Bronchial epithelial cell (primary cell): ENCODE data around the gene CHAF1A. TPM values are rescaled to one million over a fixed set of nuclear protein-coding genes. Genes with fewer than 3 reads are reported as not detected.

Experiments used
- DNase-seq: peaks from one replicate; pipeline ENCODE4 v3.0.0-alpha.2; 2010; ENCODE audit warnings: low read depth
- FAIRE-seq: peaks from 2 replicates; lab custom pipeline; 2011; peaks lifted over from hg19 to GRCh38; lab: Jason Lieb, UNC
- H3K27me3 ChIP-seq: 2 replicates; pipeline ENCODE4 v1.5.1; 2011; ENCODE audit warnings: low read length; ENCODE audit not compliant: control insufficient read depth, insufficient read depth
- H3K36me3 ChIP-seq: 2 replicates; pipeline ENCODE4 v1.5.1; 2011; ENCODE audit warnings: low read length; ENCODE audit not compliant: control insufficient read depth, insufficient read depth
- H3K4me3 ChIP-seq: 2 replicates; pipeline ENCODE4 v1.5.1; 2011; ENCODE audit warnings: mild to moderate bottlenecking, low read depth, low read length, control low read depth
- total RNA-seq: library from RNA; depleted of rRNA; stranded (reverse); fragments of >200 nt; gene quantifications from 2 replicates; pipeline ENCODE4 v1.2.1, GENCODE V29; 2014
- TF ChIP-seq, protein P1 (sequence below): IDR thresholded peaks from 2 replicates; pipeline ENCODE4 v1.5.1; 2011; ENCODE audit warnings: mild to moderate bottlenecking, moderate library complexity, low read length, control low read depth, inconsistent platforms; ENCODE audit not compliant: insufficient read depth, severe bottlenecking

Gene CHAF1A
- total RNA-seq, 1 donor from 2014 or later = 3.7 TPM

DNA sequence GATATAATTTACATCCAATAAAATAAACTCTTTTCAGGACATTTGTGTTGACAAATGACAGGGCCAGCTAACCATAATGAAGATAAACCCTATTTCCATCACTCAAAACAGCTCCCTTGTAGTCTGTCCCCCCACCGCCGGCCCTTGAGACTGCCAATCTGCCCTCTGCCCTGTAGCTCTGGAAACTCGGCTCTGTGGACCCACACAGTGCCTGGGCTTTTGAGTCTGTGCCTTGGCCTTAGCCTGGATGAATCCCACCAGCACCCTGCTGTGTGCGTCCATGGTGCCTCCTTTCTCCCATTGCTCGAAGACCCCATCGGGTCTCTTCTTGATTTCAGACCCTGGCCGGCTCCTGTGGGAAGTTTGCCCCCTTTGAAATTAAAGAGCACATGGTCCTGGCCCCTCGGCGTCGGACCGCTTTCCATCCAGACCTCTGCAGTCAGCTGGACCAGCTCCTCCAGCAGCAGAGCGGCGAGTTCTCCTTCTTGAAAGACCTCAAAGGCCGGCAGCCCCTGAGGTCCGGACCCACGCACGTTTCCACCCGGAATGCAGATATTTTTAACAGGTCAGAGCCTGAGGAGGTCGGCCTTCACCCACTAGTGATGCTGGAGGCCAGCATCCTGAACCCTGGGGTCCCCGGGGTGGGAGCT, 26.0 kb downstream of the CHAF1A start:
- H3K36me3 ChIP-seq = peaks cover 15% of the 10 kb centered on the region
- DNase-seq (no peak), FAIRE-seq (no peak)
- no peaks in the 10 kb centered on the region for H3K27me3 ChIP-seq
- TF ChIP-seq, protein P1, sequence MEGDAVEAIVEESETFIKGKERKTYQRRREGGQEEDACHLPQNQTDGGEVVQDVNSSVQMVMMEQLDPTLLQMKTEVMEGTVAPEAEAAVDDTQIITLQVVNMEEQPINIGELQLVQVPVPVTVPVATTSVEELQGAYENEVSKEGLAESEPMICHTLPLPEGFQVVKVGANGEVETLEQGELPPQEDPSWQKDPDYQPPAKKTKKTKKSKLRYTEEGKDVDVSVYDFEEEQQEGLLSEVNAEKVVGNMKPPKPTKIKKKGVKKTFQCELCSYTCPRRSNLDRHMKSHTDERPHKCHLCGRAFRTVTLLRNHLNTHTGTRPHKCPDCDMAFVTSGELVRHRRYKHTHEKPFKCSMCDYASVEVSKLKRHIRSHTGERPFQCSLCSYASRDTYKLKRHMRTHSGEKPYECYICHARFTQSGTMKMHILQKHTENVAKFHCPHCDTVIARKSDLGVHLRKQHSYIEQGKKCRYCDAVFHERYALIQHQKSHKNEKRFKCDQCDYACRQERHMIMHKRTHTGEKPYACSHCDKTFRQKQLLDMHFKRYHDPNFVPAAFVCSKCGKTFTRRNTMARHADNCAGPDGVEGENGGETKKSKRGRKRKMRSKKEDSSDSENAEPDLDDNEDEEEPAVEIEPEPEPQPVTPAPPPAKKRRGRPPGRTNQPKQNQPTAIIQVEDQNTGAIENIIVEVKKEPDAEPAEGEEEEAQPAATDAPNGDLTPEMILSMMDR = no peak
- no peak overlapping the region for H3K4me3 ChIP-seq

DNA sequence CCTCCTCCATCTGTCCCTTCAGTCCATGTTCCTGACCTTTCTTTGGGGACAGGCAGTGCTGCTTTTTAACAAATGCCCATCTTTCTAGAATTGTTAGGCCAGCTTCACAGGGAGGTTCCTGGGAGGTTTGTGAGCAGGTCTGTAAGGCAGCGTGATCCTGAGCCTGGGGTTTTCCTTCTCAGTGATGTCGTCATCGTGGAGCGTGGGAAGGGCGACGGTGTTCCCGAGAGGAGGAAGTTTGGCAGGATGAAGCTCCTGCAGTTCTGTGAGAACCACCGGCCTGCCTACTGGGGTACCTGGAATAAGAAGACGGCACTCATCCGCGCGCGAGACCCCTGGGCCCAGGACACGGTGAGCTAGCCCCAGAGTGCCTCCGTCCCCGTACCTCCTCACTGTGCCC, 26.8 kb downstream of the CHAF1A start:
- no peak for DNase-seq
- TF ChIP-seq, protein P1 = no peak
- no peaks in the 10 kb centered on the region for H3K27me3 ChIP-seq
- no peak for FAIRE-seq
- no peak overlapping the region for H3K4me3 ChIP-seq
- peaks cover 16% of the 10 kb centered on the region for H3K36me3 ChIP-seq

DNA sequence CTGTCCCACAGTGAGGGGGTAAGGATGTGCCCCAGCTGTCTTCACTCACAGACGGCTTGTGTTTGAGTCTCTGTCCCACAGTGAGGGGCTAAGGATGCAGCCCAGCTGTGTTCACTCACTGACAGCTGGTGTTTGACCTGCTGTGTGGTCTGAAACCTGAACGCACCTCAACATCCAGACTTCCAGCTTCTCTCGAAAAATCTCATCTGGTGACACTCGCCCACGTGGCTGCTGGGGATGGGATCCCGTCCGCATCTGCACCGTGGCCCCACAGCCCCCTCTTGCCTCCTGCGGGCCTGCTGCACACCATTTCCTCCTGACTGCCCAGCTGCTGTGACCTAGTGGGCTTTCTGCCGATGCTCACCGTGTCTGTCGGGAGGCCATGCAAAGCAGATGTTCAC, 27.3 kb downstream of the CHAF1A start:
- Histone ChIP-seq H3K36me3 (peaks cover 16% of the 10 kb centered on the region), H3K27me3 (no peaks in the 10 kb centered on the region), H3K4me3 (no peak overlapping the region)
- TF ChIP-seq, protein P1 = no peak
- FAIRE-seq (no peak), DNase-seq (no peak)

DNA sequence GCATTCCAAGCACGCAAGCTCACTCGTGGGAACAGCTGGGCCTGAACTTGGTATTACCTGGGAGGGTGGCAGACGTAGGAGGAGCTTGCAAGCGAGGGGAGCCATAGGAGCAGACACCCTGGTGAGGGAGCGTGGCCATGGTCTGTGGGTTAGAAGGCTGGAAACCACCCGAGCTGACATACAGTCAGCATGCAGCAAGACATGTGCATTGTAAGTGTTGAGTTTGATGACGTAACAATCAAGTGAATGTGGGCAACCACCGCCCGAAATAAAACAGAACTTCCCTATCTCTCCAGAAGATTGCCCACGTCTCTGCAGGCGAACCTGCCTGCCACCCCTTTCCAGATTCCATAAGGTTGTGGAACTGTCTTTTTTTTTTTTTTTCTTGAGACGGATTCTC, 28.3 kb downstream of the CHAF1A start:
- TF ChIP-seq, protein P1 = no peak
- DNase-seq = no peak
- FAIRE-seq = peak; percentile 93
- Histone ChIP-seq H3K4me3 (no peak overlapping the region), H3K36me3 (peaks cover 16% of the 10 kb centered on the region), H3K27me3 (no peaks in the 10 kb centered on the region)

DNA sequence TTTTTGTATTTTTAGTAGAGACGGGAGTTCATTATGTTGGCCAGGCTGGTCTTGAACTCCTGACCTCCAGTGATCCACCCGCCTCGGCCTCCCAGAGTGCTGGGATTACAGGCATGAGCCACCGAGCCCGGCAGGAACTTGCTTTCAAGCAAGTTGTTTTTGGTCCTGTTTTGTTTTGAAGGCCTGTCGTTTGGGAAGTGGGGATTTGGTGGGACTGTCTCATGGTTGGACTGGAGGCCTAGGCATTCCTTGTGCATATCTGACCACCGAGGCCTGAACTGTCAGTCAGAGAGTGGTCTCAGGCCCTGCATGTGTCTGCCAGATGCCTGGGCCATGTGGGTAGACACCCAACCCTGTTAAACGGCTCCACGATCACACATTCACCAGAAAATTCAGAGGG, 28.9 kb downstream of the CHAF1A start:
- Histone ChIP-seq H3K36me3 (peaks cover 19% of the 10 kb centered on the region), H3K4me3 (no peak overlapping the region), H3K27me3 (no peaks in the 10 kb centered on the region)
- DNase-seq (no peak), FAIRE-seq (no peak)
- TF ChIP-seq, protein P1 = no peak
